GM19239 (cell line): ENCODE data around the gene C1orf226.

Experiments used
- DNase-seq: peaks from one replicate; pipeline ENCODE4 v3.0.0; 2011; ENCODE audit warnings: low spot score; ENCODE audit not compliant: insufficient read length
- FAIRE-seq: peaks from 2 replicates; lab custom pipeline; 2011; peaks lifted over from hg19 to GRCh38; lab: Jason Lieb, UNC

The C1orf226 gene

GRCh38 chr1:162365284-162366020, 16.1 kb upstream of the C1orf226 start:
- DNase-seq (no peak), FAIRE-seq (no peak)

- FAIRE-seq (no peak), DNase-seq (no peak)
Measured at GRCh38 chr1:162366149-162366548, 15.4 kb upstream of the C1orf226 start.

- FAIRE-seq (no peak), DNase-seq (no peak)
Measured at GRCh38 chr1:162366671-162367070, 14.9 kb upstream of the C1orf226 start.

GRCh38 chr1:162367073-162367472, 14.5 kb upstream of the C1orf226 start:
- no peak for FAIRE-seq
- no peak for DNase-seq

- DNase-seq (no peak), FAIRE-seq (no peak)
Measured at GRCh38 chr1:162367772-162368171, 13.8 kb upstream of the C1orf226 start.

- FAIRE-seq: no peak
- DNase-seq: no peak
Measured at GRCh38 chr1:162368451-162368850, 13.1 kb upstream of the C1orf226 start.

- DNase-seq (no peak), FAIRE-seq (no peak)
Measured at GRCh38 chr1:162369571-162369970, 12.0 kb upstream of the C1orf226 start.

- FAIRE-seq: no peak
- no peak for DNase-seq
Measured at GRCh38 chr1:162370161-162370560, 11.4 kb upstream of the C1orf226 start.

GRCh38 chr1:162370721-162371120, 10.8 kb upstream of the C1orf226 start:
- FAIRE-seq: no peak

GRCh38 chr1:162371611-162372010, 9.9 kb upstream of the C1orf226 start:
- FAIRE-seq: no peak

More at GRCh38 chr1:162370721-162371120, 10.8 kb upstream of the C1orf226 start:
- DNase-seq: no peak

GRCh38 chr1:162372159-162373071, 9.1 kb upstream of the C1orf226 start:
- no peak for FAIRE-seq
- DNase-seq: no peak

More at GRCh38 chr1:162371611-162372010, 9.9 kb upstream of the C1orf226 start:
- no peak for DNase-seq

- FAIRE-seq (no peak), DNase-seq (no peak)
Measured at GRCh38 chr1:162373072-162373427, 8.5 kb upstream of the C1orf226 start.

GRCh38 chr1:162373541-162374260, 7.8 kb upstream of the C1orf226 start:
- no peak for DNase-seq
- no peak for FAIRE-seq

GRCh38 chr1:162374406-162374805, 7.1 kb upstream of the C1orf226 start:
- no peak for FAIRE-seq
- DNase-seq: no peak

GRCh38 chr1:162375463-162375862, 6.1 kb upstream of the C1orf226 start:
- no peak for DNase-seq
- FAIRE-seq: no peak

GRCh38 chr1:162376691-162377090, 4.8 kb upstream of the C1orf226 start, which contains the start of gene SPATA46:
SPATA46 (minus strand) TSS chr1:162376854; CDS start chr1:162376790, 64 bp downstream.
- DNase-seq (no peak), FAIRE-seq (no peak)

GRCh38 chr1:162380061-162380846, 1.3 kb upstream of the C1orf226 start:
- DNase-seq (no peak), FAIRE-seq (no peak)

- FAIRE-seq (no peak), DNase-seq (no peak)
Measured at GRCh38 chr1:162381941-162382750, 618 bp downstream of the C1orf226 start.

GRCh38 chr1:162383091-162383490, 1.6 kb downstream of the C1orf226 start:
- DNase-seq (no peak), FAIRE-seq (no peak)
